NCI-H1930 (cell line): ENCODE results near the gene SGPL1.
A peak's percentile ranks its signal among the peaks of the same experiment; 100 is the strongest.
"Not testable (repeated sequence)": the region's sequence is repeated elsewhere in the genome, so short reads cannot be mapped to it uniquely, and the experiment has no call there.

ENCODE experiments used
- DNase-seq, 2 experiments: peaks; one replicate each; lab custom pipeline; 2025; lab: John Stamatoyannopoulos, UW

Gene SGPL1

GRCh38 chr10:70815504-70816219 is at the start of gene SGPL1:
Gene SGPL1, plus strand, starts transcription at chr10:70815948. Its CDS starts 906 bp downstream, at chr10:70816854.
- peak; percentile 64 to 69 for DNase-seq

- not testable (repeated sequence) for DNase-seq
Measured at GRCh38 chr10:70768026-70768685, 47.6 kb upstream of the SGPL1 start.

GRCh38 chr10:70769121-70769520 is 46.6 kb upstream of the SGPL1 start:
- no peak for DNase-seq

GRCh38 chr10:70770001-70770400 is 45.7 kb upstream of the SGPL1 start:
- no peak for DNase-seq

- DNase-seq = not testable (repeated sequence)
Measured at GRCh38 chr10:70770516-70770915, 45.2 kb upstream of the SGPL1 start.

GRCh38 chr10:70771311-70772194 is 44.2 kb upstream of the SGPL1 start:
- DNase-seq = no peak

GRCh38 chr10:70772627-70773026 is 43.1 kb upstream of the SGPL1 start:
- no peak for DNase-seq

GRCh38 chr10:70773461-70773860 is 42.3 kb upstream of the SGPL1 start:
- DNase-seq = no peak

- no peak for DNase-seq
Measured at GRCh38 chr10:70773965-70774809, 41.6 kb upstream of the SGPL1 start.

- no peak for DNase-seq
Measured at GRCh38 chr10:70774810-70775678, 40.7 kb upstream of the SGPL1 start.

GRCh38 chr10:70775679-70776454 is 39.9 kb upstream of the SGPL1 start:
- DNase-seq = no peak

- no peak for DNase-seq
Measured at GRCh38 chr10:70776455-70777005, 39.2 kb upstream of the SGPL1 start.

GRCh38 chr10:70777063-70777875 is 38.5 kb upstream of the SGPL1 start:
- no peak for DNase-seq

- no peak for DNase-seq
Measured at GRCh38 chr10:70778267-70778924, 37.4 kb upstream of the SGPL1 start.

- DNase-seq = no peak
Measured at GRCh38 chr10:70779088-70779487, 36.7 kb upstream of the SGPL1 start.

GRCh38 chr10:70779511-70780369 is 36.0 kb upstream of the SGPL1 start:
- no peak for DNase-seq

- DNase-seq = no peak
Measured at GRCh38 chr10:70780370-70780760, 35.4 kb upstream of the SGPL1 start.
